ENCODE data around the gene DIPK1B. TPM values are rescaled to one million over a fixed set of nuclear protein-coding genes. Genes with fewer than 3 reads are reported as not detected.

The DIPK1B gene
- total RNA-seq, 1 donor from 2014 or later = 17.1 TPM

- H3K36me3 ChIP-seq (ENCODE audit: control insufficient read depth, insufficient read depth, low read length) = no peaks in the 10 kb centered on the region
- DNase-seq (ENCODE audit: low read depth) = no peak
- no peak overlapping the region for H3K4me3 ChIP-seq (ENCODE audit: low read depth, low read length)
- peaks cover 26% of the 10 kb centered on the region for H3K27me3 ChIP-seq (ENCODE audit: control insufficient read depth, insufficient read depth, low read length)
- no peak for TF ChIP-seq CTCF (IDR thresholded peaks at IDR 0.05; ENCODE audit: insufficient read depth, low read length, poor library complexity, severe bottlenecking)
These were observed 23.6 kb downstream of the DIPK1B start for GRCh38 chr9:136735812-136736480.

- Histone ChIP-seq H3K4me3 (ENCODE audit: low read depth, low read length) (no peak overlapping the region), H3K27me3 (ENCODE audit: control insufficient read depth, insufficient read depth, low read length) (peaks cover 56% of the 10 kb centered on the region), H3K36me3 (ENCODE audit: control insufficient read depth, insufficient read depth, low read length) (no peaks in the 10 kb centered on the region)
- no peak for DNase-seq (ENCODE audit: low read depth)
- no peak for TF ChIP-seq CTCF (IDR thresholded peaks at IDR 0.05; ENCODE audit: insufficient read depth, low read length, poor library complexity, severe bottlenecking)
These were observed 26.6 kb downstream of the DIPK1B start for GRCh38 chr9:136738960-136739359.

GRCh38 chr9:136739509-136739908 is 27.1 kb downstream of the DIPK1B start:
- H3K36me3 ChIP-seq (ENCODE audit: control insufficient read depth, insufficient read depth, low read length) = no peaks in the 10 kb centered on the region
- DNase-seq (ENCODE audit: low read depth) = no peak
- no peak overlapping the region for H3K4me3 ChIP-seq (ENCODE audit: low read depth, low read length)
- TF ChIP-seq CTCF (IDR thresholded peaks at IDR 0.05; ENCODE audit: insufficient read depth, low read length, poor library complexity, severe bottlenecking) = no peak
- H3K27me3 ChIP-seq (ENCODE audit: control insufficient read depth, insufficient read depth, low read length) = peaks cover 60% of the 10 kb centered on the region

- H3K36me3 ChIP-seq (ENCODE audit: control insufficient read depth, insufficient read depth, low read length) = no peaks in the 10 kb centered on the region
- H3K4me3 ChIP-seq (ENCODE audit: low read depth, low read length) = no peak overlapping the region
- no peak for DNase-seq (ENCODE audit: low read depth)
- TF ChIP-seq CTCF (IDR thresholded peaks at IDR 0.05; ENCODE audit: insufficient read depth, low read length, poor library complexity, severe bottlenecking) = no peak
- H3K27me3 ChIP-seq (ENCODE audit: control insufficient read depth, insufficient read depth, low read length) = peaks cover 62% of the 10 kb centered on the region
These were observed 27.7 kb downstream of the DIPK1B start for GRCh38 chr9:136740069-136740468.

GRCh38 chr9:136740491-136740890 is 28.1 kb downstream of the DIPK1B start:
- Histone ChIP-seq H3K4me3 (ENCODE audit: low read depth, low read length) (no peak overlapping the region), H3K36me3 (ENCODE audit: control insufficient read depth, insufficient read depth, low read length) (no peaks in the 10 kb centered on the region), H3K27me3 (ENCODE audit: control insufficient read depth, insufficient read depth, low read length) (peaks cover 62% of the 10 kb centered on the region)
- DNase-seq (ENCODE audit: low read depth) = no peak
- no peak for TF ChIP-seq CTCF (IDR thresholded peaks at IDR 0.05; ENCODE audit: insufficient read depth, low read length, poor library complexity, severe bottlenecking)
